GM18870 (cell line): ENCODE results near the gene GC.
A peak's percentile ranks its signal among the peaks of the same experiment; 100 is the strongest.
"Not testable (repeated sequence)": the region's sequence is repeated elsewhere in the genome, so short reads cannot be mapped to it uniquely, and the experiment has no call there.

Experiments used
- ATAC-seq: cut with Tn5 transposase; IDR thresholded peaks from one replicate; pipeline ENCODE4 v1.9.1; 2021; ENCODE audit warnings: moderate library complexity; ENCODE audit not compliant: unreplicated experiment

Gene GC

GRCh38 chr4:71783972-71784371, at the start of gene GC:
Gene GC, minus strand, starts transcription at chr4:71784079. Its CDS starts 61 bp downstream, at chr4:71784018.
- no peak for ATAC-seq

- no peak for ATAC-seq
Measured at GRCh38 chr4:71833232-71833900, 49.5 kb upstream of the GC start.

GRCh38 chr4:71832049-71832448, 48.2 kb upstream of the GC start:
- ATAC-seq: no peak

- peak; percentile 68 for ATAC-seq
Measured at GRCh38 chr4:71830497-71831190, 46.8 kb upstream of the GC start.

- ATAC-seq: no peak
Measured at GRCh38 chr4:71828470-71828869, 44.6 kb upstream of the GC start.

GRCh38 chr4:71827826-71828225, 43.9 kb upstream of the GC start:
- ATAC-seq: no peak

- ATAC-seq: no peak
Measured at GRCh38 chr4:71816676-71817303, 32.9 kb upstream of the GC start.

- ATAC-seq: no peak
Measured at GRCh38 chr4:71814433-71814832, 30.6 kb upstream of the GC start.

- ATAC-seq: not testable (repeated sequence)
Measured at GRCh38 chr4:71809805-71810204, 25.9 kb upstream of the GC start.

GRCh38 chr4:71807469-71807868, 23.6 kb upstream of the GC start:
- ATAC-seq: no peak

- ATAC-seq: not testable (repeated sequence)
Measured at GRCh38 chr4:71805230-71805629, 21.4 kb upstream of the GC start.

- not testable (repeated sequence) for ATAC-seq
Measured at GRCh38 chr4:71804017-71804697, 20.3 kb upstream of the GC start.

GRCh38 chr4:71785959-71786358, 2.1 kb upstream of the GC start:
- no peak for ATAC-seq

- no peak for ATAC-seq
Measured at GRCh38 chr4:71784569-71785197, 804 bp upstream of the GC start.

GRCh38 chr4:71777891-71778290, 6.0 kb downstream of the GC start:
- no peak for ATAC-seq

GRCh38 chr4:71775449-71775848, 8.4 kb downstream of the GC start:
- no peak for ATAC-seq

- no peak for ATAC-seq
Measured at GRCh38 chr4:71774136-71774535, 9.7 kb downstream of the GC start.

- ATAC-seq: no peak
Measured at GRCh38 chr4:71773004-71773403, 10.9 kb downstream of the GC start.

- ATAC-seq: no peak
Measured at GRCh38 chr4:71772592-71772991, 11.3 kb downstream of the GC start.

- ATAC-seq: no peak
Measured at GRCh38 chr4:71771613-71772012, 12.3 kb downstream of the GC start.

- ATAC-seq: no peak
Measured at GRCh38 chr4:71769434-71769833, 14.4 kb downstream of the GC start.
